ENCODE data around the gene QRICH1.

Gene QRICH1

GRCh38 chr3:49119439-49119838 is 25.6 kb upstream of the QRICH1 start:
- DNase-seq, result no peak

DNA sequence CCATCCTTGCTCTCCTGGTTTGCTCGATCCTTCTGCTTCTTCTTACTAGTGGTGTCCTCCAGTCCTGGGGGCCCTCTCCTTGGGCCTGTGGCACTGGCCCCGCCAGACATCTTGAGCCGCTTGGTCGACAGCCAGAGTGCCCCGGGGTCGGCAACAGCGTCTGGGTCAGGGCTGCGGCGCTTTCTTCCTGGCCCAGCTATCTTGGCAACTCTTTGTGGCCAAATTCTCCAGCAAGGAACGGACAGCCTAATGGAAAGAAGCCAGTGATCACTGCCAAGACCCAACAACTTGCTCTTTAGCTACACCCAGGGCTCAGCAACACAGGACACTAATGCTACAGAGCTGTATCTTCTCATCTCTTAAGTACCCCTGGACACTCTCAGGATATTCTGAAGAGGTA is 25.2 kb upstream of the QRICH1 start:
- DNase-seq, result no peak

GRCh38 chr3:49112262-49112661 is 18.4 kb upstream of the QRICH1 start:
- no peak for DNase-seq

DNA sequence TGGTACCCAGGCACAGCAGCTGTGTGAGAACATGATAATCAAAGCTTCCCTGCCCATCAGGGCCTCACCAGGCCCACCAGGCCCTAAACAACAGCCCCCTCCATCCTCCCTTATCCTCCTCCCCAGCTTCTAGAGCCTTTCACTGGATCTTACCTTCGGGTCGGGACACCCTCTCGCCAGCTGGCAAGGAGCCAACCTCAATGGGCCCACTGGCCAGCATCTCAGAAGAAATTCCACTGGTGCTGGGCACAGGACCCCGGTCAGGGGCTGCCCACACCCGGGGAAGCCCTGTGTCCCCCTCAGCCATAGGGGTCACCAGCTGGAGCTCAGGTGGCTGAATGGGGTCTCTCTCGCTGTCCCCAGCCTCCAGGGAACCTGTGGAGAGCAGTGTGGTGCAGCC is 17.5 kb upstream of the QRICH1 start:
- DNase-seq, result no peak

GRCh38 chr3:49110780-49111179 is 16.9 kb upstream of the QRICH1 start:
- no peak for DNase-seq

DNA sequence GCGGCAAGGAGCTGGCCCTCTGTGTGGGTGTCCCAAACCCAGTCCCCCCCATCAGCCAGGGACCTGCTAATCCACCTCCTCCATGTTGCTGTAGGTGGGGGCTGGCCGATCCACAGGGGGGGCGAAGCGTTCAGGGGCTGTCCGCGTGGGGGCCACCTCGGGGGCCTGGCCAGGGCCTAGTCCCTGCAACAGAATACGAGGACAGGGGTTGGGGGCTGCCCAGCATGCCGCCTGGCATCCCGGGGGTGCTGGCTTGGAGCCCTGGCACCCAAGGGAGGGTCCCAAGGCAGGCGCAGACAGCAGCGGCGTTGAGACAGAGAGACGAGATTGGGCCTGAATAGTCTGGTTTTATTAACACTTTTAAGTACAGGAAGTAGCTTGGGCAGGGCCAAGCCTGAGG is 14.5 kb upstream of the QRICH1 start:
- DNase-seq, result no peak

GRCh38 chr3:49104427-49105291 is 10.8 kb upstream of the QRICH1 start, which contains the start of gene QARS1:
QARS1 (minus strand) TSS chr3:49104757; CDS start chr3:49104733, 24 bp downstream.
- peak; percentile 81 for DNase-seq

DNA sequence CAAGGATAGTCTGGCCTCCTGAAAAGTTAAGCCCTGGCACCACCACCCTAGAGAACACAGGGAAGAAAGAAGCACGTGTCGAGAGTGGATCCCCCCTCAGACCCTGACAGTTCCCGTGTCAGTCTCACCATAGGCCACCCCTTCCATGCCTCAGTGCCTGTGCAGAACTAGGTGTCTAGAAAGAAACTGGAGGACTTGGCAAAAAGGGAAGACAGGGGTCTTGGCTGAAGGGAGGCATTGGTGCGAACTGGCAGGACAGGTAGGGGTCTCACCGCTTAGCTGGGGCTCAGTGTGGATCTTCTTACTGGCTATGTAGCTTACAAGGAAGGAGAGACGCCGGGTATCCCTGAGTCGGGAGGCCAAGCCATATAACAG is 10.2 kb upstream of the QRICH1 start:
- no peak for DNase-seq

- no peak for DNase-seq
Measured at GRCh38 chr3:49100046-49100615, 6.3 kb upstream of the QRICH1 start.

GRCh38 chr3:49098910-49099630 is 5.2 kb upstream of the QRICH1 start:
- no peak for DNase-seq

DNA sequence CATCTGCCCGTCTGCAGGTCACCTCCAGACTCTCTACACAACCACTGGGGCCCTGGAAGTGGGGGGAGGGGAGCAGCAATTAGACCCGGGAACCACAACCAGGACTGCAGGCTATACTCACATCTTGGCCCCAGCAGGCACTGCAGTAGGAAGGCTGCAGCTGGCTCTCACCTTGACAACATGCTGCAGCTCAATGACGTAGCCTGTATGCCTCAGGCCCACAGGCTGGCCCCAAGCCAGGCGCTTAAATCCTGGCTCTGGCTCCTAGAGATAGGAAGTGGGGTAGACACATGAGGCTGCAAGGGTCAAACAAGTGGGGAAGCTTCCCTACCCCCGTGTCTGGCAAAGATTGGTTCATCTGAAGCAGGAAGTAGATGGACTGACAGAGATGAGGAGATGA is 4.6 kb upstream of the QRICH1 start:
- DNase-seq, result peak; percentile 26

DNA sequence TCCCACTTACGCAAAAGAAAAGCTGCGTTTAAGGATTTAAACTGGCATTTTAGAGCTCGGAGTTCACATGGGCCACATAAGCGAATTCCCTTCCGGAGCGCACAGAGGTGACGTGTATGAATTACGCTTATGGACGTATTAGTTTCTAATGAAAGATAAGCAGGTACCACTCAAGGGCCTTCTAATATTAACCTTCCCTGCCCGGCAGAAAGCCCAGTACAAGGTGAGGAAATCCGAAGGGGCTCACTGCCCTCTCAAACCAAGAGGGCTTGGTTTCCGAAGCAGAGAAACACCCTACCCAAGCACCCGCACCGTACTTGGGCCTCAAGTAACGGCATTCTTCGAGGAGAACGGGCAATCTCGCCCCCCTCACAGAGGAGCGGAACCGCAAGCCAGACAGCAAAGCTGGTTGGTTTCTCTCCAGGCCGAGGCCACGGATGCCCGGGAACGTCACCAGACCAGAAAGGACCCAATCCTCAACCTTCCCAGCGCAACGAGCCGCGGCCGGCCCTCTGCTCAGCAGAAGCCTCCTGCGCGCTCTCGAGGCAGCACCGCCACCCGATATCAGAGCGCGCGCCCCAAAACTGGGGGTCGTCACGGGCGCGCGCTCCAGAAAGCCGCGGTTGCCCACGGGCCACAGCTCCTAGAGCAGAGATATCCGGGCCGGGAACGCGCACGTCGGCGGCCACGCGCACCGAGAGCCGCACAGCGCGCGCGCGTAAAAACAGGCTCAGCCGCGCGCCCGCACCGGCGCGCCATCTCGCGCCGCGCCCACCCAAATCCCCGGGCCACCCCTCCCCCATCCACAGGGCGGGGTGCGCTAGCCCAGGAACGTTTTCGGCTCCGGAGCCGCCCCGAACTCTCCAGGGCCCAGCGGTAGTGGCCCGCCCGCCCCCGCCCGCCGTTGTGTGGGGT is 676 bp downstream of the QRICH1 start:
- peak; percentile 48 for DNase-seq

- DNase-seq, result peak; percentile 2
Measured at GRCh38 chr3:49081429-49081828, 12.4 kb downstream of the QRICH1 start.

DNA sequence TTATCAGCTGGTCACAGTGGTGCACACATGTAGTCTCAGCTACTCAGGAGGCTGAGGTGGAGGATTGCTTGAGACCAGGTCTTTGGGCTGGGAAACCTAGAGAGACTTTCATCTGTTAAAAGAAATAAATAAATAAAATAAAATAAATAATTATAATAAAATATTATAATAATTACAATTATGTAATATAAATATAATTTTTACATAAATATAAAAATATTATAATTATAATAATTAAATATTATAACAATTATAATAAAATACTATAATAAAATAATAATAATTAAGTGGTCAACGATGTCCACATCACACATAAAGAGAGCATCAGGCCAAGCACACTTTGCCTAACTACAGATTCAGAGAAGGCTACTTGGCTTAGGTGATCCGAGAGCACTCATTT is 14.6 kb downstream of the QRICH1 start:
- DNase-seq, result no peak

DNA sequence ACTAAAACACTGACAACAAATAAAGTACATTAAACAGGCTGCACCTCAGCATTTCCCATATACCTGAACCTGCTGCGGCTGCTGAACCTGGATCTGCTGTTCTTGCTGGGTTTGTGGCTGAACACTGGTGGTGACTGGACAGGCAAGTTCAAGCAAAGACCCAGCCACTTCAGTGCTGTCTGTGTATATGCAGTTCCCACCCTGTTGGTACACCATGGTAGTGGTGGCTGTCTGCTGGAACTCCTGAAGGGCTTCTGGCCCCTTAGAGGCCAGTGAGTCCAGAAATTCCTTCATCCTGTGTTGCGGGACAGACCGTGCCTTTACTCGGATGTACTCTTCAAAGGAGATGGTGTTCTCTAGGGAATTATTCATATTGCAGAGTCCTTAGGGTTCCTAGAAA is 17.2 kb downstream of the QRICH1 start:
- DNase-seq, result no peak

GRCh38 chr3:49076116-49076515 is 17.8 kb downstream of the QRICH1 start:
- DNase-seq, result no peak

GRCh38 chr3:49058011-49058410 is 35.9 kb downstream of the QRICH1 start:
- DNase-seq, result no peak

GRCh38 chr3:49057268-49057667 is 36.6 kb downstream of the QRICH1 start:
- no peak for DNase-seq

DNA sequence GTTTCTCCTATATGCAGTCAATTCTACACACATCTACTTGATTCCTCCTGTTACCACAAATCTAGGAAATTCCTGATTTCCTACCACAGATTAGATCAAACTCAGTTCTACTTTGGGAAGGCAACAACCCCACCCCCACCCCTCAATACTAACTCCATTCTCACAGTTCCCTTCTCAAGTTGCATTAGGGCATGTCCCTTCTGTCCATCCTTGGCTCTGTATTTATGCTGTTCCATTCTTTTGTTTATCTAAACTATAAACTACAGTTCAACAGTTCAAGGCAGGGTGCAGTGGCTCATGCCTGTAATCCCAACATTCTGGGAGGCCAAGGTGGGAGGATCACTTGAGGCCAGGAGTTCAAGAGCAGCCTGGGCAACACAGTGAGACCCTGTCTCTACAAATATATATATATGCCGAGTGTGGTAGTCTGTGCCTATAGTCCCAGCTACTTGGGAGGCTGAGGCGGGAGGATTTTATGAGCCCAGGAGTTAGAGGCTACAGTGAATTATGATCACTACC is 39.5 kb downstream of the QRICH1 start:
- no peak for DNase-seq

DNA sequence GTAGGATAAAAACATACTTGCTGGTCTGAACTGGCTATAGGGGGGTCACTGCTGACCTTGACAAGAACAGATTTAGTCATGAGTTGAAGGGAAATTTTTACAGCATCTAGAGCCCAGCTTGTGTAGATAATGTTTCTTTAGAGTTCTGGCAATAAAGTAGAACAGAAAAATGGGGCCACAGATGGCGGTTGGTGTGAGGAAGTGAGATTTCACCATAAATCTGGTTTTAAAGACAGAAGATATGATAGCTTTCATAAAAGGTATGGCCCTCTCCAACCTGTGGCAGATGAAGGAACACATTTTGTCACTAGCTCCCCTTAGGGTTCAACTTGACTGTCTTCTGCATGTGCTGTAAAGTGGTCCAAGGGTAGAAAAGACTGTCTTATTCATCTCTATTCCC is 40.3 kb downstream of the QRICH1 start:
- DNase-seq, result no peak

DNA sequence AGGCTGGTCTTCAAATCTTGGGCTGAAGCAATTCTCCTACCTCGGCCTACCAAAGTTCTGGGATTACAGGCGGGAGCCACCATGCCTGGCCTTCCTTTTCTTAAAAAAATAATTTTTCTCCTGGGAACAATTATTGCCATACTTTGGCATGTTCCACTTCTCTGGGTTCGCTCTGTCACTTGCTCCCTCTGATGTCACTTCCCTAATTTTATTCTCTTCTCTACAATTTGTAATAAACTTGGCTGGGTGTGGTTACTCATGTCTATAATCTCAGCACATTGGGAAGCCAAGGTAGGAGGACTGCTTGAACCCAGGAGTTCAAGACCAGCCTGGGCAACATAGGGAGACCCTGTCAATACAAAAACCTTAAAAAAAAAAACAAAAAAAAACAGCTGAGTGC is 58.6 kb downstream of the QRICH1 start:
- DNase-seq, result no peak

DNA sequence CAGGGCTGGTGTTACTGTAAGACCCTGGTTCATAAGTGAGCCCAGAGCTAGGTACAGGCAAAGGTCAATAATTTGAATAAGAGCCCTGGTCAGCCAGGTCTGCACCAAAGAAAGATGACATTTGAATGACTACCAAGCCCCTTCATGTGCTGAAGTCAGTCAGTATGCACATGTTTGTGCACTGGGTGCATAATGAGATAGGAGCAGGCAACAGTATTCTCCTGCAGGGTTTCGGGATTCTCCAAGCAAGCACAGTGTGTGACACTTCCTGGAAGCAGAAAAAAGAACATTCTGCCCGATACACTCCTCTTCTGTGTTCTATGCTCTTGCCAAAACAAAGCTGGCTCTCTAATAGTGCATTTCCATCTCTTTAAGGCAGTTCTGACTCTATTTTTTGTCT is 59.2 kb downstream of the QRICH1 start:
- no peak for DNase-seq
